Measurements from ENCODE around the gene B4GALT2.

The B4GALT2 gene, protein sequence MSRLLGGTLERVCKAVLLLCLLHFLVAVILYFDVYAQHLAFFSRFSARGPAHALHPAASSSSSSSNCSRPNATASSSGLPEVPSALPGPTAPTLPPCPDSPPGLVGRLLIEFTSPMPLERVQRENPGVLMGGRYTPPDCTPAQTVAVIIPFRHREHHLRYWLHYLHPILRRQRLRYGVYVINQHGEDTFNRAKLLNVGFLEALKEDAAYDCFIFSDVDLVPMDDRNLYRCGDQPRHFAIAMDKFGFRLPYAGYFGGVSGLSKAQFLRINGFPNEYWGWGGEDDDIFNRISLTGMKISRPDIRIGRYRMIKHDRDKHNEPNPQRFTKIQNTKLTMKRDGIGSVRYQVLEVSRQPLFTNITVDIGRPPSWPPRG

DNA sequence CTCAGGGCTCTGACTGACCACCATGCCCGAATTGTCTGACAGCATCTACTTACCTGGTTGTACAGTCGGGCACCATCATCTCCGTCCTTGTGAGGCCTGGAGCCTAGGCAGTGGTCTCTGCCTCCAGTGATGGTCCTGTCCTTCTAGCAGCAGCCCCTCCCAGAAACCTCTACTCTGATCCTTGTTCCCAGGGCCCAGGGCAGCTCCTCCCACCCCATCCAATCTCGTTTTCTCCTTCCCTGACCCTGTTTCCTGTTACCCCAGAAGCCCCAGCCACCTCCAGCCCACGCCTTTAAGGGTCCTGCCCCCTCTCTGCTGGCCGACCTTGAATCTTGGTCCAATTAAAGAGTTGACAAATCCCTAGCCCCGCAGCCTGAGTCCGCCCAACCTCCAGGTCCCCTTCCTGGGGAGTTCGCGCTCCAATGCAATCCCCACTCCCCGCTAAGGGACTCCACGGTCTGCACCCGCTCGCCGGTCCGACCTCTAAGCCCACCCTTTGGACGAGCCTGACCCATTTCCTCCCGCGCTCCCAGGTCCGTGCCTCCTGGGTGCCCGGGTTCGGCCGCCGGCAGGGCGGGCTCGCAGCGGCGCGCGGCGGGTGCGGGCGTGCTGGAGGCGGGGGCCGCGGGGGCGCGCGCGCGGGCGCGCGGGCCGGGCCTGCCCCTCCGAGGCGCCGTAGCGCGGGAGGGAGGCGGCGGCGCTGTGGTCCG, at the start of gene B4GALT2:
Gene B4GALT2, plus strand, starts transcription at position 660 of the 710 bp plus-strand sequence. CDS start 1,951 bp downstream, outside the sequence.
- Histone ChIP-seq H3K4me3 (peak within 1 kb of the TSS; percentile 40 to 84 (median 73)), H3K27ac (peak within 1 kb of the TSS; percentile 31 to 95 (median 84))

DNA sequence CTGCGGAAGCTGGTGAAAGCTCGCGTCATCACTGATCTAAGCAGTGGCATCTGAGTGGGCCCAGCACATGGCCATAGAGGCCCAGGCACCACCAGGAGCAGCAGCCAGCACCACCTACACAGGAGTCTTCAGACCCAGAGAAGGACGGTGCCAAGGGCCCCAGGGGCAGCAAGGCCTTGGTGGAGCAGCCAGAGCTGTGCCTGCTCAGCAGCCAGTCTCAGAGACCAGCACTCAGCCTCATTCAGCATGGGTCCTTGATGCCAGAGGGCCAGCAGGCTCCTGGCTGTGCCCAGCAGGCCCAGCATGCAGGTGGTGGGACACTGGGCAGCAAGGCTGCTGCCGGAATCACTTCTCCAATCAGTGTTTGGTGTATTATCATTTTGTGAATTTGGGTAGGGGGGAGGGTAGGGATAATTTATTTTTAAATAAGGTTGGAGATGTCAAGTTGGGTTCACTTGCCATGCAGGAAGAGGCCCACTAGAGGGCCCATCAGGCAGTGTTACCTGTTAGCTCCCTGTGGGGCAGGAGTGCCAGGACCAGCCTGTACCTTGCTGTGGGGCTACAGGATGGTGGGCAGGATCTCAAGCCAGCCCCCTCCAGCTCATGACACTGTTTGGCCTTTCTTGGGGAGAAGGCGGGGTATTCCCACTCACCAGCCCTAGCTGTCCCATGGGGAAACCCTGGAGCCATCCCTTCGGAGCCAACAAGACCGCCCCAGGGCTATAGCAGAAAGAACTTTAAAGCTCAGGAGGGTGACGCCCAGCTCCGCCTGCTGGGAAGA, 48.7 kb upstream of the B4GALT2 start:
- Histone ChIP-seq H3K4me3 (no peak overlapping the region), H3K27ac (peak overlapping the region in 1 of 21 experiments; percentile 57)

DNA sequence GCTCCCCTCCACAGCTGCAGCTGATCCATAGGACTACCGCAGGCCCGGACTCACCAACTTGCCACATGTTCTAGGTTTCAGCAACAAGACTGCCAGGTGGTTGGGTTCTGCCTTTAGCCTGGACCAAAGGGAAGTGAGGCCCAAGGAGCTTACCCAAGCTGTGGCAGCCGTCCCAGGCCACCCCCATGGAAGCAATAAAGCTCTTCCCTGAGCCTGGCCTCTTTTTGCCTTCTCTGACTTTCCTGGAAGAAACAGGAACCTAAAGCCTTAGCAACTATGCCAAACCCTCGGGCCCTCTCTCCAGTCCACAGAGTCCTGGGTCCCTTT, 48.1 kb upstream of the B4GALT2 start:
- H3K27ac ChIP-seq = peak overlapping the region in 1 of 21 experiments; percentile 16
- H3K4me3 ChIP-seq = no peak overlapping the region

DNA sequence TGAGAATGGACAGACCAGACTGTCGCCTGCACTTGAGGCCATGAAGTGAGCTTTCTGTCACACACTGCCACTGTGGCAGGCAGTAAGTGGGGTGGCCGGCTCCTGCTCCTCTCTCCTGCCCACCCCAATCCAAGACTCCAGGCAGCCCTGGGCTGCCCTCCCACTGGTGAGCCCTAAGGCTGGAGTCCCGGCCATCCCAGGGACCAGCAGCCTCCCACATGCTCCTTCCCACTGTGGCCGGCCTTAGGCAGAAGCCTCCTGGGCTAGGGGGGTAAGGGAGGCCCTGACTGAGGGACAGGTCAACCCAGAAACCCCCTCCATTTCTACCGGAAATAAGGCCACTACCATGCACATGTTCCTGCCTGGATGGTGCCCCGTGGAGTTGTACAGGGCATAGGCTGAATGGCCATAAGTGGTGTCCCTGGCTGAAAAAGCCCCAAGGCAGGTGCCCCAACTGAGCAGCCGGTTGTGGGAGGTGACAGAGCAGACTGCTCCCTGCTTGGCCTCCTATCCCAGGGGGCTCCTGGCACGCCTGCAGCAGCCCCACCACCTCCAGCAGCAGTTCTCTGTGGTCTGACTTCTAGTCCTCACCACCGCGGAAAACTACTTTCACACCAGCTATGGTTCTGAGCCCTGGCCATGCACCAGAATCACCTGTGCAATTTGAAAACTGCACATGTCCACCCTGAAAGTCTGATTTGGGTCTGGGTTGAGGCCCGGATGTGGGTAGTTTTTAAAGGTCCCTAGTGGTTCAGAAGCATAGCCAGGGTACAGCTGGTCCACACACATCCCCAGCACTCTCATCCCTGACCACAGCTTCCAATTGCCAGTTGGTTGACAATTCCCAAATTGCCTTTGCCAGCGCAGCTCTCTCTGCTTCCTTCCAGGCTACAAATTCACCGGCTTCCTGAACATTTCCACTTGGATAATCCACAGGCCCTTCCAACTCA, 47.0 kb upstream of the B4GALT2 start:
- Histone ChIP-seq H3K27ac (peak overlapping the region in 1 of 21 experiments; percentile 16), H3K4me3 (no peak overlapping the region)

DNA sequence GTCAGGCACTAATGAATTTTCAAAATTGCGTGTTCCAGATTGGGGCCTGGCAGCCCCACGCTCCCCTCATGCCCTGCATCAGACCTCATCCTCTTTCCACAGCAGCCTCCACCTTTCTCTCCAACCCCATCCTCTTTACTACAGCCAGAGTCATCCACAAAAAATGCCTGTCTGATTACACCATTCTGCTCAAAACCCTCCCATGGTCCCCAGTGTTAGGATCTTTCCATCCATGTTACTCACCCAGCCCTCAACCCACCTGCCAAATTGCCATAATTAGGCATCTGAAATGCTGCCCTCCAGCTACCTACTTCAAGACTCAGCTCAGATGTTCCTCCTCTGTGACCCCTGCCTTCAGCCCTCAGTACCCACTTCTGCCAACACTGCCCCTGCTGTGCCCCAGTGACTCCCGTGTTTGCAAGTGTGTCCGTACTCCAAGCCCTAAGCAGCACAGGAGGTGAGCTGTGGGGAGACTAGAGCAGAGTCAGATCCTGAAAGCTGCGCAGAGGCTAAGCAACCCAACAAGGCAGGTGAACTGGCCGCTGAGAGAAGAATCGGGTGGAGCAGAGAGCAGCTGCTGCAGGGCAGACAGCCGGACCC, 46.1 kb upstream of the B4GALT2 start:
- Histone ChIP-seq H3K27ac (peak overlapping the region in 2 of 21 experiments; percentile 5 to 7), H3K4me3 (peak overlapping the region in 5 of 7 experiments; percentile 24 to 32 (median 32))

DNA sequence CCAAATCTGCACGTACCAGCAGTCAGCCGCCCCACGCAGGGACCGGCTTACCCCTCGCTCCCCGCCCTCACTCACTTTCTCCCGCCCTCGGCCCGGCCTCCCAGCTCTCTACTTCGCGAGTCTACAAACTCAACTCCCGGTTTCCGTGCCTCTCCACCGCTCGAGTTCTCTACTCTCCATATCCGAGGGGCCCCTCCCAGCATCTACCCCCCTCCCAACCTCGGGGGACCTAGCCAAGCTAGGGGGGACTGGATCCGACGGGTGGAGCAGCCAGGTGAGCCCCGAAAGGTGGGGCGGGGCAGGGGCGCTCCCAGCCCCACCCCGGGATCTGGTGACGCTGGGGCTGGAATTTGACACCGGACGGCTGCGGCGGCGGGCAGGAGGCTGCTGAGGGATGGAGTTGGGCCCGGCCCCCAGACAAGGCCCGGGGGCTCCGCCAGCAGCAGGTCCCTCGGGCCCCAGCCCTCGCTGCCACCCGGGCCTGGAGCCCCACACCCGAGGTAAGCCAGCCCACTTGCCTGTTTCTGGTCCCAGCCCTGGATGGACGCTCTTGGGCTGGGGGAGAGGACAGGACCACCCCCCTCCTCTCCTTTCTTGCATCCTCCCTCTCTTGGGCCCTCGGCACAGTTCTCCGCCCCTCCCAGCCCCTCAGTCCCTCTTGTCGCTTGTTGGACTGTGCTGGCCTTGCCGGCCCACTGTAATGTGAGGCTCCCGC, 45.5 kb upstream of the B4GALT2 start, which contains the start of gene ARTN:
Gene ARTN, plus strand, starts transcription at position 416 of the 715 bp plus-strand sequence. CDS start 1,856 bp downstream, outside the sequence.
- Histone ChIP-seq H3K27ac (peak within 1 kb of the TSS in 3 of 21 experiments; percentile 7 to 30 (median 24)), H3K4me3 (peak within 1 kb of the TSS; percentile 2 to 32 (median 32))

DNA sequence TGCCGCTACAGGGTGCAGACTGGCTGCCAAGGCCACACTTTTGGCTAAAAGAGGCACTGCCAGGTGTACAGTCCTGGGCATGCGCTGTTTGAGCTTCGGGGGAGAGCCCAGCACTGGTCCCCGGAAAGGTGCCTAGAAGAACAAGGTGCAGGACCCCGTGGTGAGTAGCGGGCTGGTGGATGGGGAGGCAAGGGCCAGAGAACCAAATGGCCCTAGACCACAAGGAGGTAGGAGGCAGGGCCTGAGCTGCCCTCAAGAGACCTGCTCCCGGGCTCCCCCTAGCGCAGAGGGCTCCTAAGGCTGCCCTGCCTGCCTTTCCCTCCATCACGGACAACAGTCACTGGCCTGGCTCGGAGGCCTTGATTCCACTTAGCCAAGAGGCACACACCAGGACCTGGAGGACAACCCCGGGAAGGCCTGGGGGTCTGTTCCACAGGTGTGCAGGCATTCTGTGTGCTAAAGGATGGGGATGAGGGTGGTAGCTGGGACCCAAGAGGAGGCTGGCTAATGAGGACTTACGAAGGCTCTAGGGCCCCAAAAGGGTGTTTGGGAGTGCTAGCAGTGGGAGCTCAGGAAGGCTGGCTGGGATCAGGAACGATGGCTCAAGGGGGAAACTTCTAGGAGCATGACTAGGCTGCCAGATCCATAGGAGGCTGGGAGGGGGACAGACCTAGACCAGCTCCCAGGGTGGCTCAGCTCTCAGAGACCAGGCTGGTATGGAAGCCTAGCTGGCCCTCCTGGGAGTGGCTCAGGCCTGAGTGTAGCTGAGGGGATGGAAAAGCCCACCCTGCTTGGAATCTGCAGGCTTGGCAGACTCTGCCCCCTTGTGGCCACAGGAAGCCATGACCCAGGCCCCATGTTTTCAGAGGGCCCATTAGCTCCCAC, 44.7 kb upstream of the B4GALT2 start:
- Histone ChIP-seq H3K4me3 (peak overlapping the region in 5 of 7 experiments; percentile 18 to 32 (median 32)), H3K27ac (peak overlapping the region in 1 of 21 experiments; percentile 30)

DNA sequence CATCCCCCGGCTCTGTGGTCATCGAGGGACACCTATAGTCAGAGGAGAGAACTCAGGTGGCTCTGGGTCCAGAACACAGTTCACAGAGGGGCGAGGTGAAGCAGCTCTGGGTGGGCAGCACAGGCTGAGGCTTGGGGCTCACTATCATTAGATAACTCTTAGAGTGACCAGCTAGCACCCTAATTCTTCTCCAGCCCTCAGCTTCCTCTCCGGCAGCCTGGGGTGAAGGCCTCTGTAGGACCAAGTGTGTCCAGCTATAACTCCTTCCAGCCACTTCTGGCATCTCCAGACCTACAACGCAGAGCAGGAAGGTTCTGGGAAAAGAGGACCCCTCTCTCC, 44.1 kb upstream of the B4GALT2 start:
- no peak overlapping the region for H3K4me3 ChIP-seq
- no peak overlapping the region for H3K27ac ChIP-seq

DNA sequence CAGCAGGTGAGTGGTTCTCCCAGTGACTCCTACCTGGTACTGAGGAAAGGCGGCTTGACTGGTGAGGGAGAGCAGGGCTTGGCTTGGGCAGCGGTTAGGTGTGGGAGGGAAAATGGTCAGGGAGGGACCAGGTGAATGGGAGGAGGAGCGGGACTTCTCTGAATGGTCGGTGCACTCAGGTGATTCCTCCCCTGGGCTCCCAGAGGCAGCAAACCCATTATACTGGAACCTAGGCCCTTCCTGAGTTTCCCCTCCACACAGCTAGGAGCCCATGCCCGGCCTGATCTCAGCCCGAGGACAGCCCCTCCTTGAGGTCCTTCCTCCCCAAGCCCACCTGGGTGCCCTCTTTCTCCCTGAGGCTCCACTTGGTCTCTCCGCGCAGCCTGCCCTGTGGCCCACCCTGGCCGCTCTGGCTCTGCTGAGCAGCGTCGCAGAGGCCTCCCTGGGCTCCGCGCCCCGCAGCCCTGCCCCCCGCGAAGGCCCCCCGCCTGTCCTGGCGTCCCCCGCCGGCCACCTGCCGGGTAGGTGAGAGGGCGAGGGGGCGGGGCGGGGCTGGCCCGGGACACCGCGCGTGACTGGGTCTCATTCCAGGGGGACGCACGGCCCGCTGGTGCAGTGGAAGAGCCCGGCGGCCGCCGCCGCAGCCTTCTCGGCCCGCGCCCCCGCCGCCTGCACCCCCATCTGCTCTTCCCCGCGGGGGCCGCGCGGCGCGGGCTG, 43.1 kb upstream of the B4GALT2 start:
- Histone ChIP-seq H3K27ac (peak overlapping the region in 1 of 21 experiments; percentile 63), H3K4me3 (peak overlapping the region in 6 of 7 experiments; percentile 11 to 40 (median 26))

DNA sequence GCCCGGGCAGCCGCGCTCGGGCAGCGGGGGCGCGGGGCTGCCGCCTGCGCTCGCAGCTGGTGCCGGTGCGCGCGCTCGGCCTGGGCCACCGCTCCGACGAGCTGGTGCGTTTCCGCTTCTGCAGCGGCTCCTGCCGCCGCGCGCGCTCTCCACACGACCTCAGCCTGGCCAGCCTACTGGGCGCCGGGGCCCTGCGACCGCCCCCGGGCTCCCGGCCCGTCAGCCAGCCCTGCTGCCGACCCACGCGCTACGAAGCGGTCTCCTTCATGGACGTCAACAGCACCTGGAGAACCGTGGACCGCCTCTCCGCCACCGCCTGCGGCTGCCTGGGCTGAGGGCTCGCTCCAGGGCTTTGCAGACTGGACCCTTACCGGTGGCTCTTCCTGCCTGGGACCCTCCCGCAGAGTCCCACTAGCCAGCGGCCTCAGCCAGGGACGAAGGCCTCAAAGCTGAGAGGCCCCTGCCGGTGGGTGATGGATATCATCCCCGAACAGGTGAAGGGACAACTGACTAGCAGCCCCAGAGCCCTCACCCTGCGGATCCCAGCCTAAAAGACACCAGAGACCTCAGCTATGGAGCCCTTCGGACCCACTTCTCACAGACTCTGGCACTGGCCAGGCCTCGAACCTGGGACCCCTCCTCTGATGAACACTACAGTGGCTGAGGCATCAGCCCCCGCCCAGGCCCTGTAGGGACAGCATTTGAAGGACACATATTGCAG, 42.4 kb upstream of the B4GALT2 start:
- peak overlapping the region in 1 of 21 experiments; percentile 27 for H3K27ac ChIP-seq
- H3K4me3 ChIP-seq = peak overlapping the region in 4 of 7 experiments; percentile 25 to 40 (median 28)

DNA sequence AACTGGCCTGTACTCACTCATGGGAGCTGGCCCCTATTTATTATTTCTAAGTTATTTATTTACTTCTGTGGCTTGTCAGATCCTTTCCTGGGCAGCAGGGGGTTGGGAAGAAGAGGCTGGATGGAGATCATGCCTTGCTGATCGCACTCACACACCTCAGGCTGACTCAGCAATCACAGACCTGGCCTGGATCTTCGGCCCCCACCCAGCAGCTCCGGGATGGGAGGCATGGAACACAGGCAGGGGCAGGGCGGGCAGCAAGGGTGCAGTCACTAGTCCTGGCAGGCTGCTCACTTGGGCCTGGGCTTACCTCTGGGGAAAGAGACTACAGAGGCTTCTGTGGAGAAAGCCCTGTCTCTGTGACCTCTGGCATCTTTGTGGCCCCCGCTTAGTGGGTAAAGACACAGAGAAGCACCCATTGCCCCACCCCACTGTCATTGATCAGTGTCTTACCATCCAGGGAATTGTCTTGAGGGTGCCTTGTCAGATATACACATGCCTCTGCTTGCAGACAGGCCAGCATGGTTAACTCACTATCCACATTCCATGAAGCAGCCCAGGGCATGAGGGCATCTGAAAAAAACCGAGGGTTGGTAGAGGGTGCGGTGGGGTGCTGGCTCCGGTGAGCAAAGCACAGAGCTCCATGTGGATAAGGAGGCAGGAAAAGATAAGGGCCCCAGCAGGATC, 41.7 kb upstream of the B4GALT2 start:
- no peak overlapping the region for H3K4me3 ChIP-seq
- H3K27ac ChIP-seq = peak overlapping the region in 2 of 21 experiments; percentile 1 to 4

DNA sequence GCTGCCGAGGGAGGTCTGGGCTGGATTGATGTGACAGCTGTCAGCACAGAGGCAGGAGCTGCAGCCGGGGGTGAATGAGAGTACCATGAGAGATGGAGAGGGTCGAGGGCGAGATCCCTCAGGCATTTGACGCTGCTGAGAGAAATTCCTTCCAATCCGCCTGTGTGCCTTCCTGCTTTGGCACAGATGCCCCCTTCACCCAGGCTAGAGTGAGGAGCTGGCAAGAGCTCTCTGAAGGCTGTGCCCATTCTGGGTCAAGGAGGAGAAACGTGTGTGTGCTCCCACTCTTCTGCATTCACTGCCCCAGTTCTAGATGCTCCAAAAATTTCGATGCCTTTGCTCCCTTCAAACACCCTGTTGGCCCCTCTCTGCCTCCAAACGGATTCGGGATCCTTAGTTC, 40.6 kb upstream of the B4GALT2 start:
- Histone ChIP-seq H3K4me3 (no peak overlapping the region), H3K27ac (no peak overlapping the region)

DNA sequence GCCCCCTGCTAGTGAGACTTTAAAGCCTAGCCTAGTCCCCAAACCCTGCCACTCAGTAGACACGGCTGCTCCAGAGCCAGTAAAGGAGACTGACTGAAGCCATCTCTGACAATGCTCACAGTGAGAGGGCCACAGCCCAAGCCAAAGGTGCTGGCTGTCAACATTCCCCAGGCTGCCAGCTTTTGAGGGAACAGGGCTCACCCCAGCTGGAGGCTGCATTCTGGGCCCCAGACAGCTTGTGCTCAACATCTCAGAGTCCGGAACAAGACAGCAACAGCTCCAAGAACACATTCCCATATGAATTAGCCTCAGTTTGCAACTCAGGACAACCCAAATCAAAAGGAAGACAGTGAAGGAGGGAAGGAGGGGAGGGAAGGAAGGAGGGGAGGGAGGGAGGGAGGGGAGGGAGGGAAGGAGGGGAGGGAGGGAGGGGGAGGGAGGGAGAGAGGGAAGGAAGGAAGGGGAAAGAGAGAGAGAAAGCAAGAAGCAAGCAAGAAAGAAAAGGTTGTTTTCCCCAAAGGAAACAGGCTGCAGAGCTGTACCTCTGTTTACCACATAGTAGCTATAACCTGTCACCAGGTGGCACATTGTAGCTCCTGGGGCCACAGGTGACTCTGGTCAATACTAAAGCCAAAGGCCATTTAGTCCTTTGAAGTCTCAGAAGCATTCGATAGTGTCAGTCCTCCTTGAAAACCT, 40.0 kb upstream of the B4GALT2 start:
- no peak overlapping the region for H3K27ac ChIP-seq
- H3K4me3 ChIP-seq = no peak overlapping the region

DNA sequence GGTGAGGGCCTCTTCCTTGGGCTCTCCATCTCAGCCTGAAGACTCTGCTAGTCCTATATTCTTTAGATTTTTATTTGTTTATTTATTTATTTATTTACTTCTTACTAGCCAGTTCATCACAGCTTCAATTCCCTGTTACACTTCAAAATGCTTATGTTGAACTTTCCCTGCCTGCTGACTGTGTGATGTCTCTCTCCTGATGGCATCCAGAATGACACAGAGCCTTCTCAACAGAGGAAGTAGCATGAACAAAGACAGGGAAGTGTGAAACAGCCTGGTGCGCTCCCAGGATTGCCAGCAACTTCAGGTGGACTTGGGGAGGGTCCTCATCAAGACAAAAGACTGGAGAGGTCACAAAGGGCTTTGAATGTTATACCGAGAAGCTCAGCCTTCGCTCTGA, 36.6 kb upstream of the B4GALT2 start:
- H3K27ac ChIP-seq = no peak overlapping the region
- no peak overlapping the region for H3K4me3 ChIP-seq

DNA sequence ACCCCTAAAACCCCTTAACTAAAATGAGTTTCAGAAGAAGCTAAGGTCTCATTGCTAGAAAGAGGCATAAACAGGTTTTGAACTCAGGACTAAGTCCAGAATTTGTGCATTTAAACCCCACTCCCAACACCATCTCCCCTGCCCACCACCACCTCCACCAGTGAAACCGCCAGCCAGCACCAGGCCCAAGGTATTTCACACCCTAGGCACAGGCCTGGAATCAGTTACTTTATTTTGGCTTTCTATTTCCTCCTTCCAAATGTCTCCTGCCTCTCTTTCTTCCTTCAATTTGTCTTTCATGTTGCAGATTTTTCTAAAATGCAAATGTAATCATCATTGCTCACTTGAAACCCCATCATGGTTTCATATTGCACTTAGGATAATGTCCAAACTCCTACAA, 34.1 kb upstream of the B4GALT2 start:
- Histone ChIP-seq H3K27ac (no peak overlapping the region), H3K4me3 (no peak overlapping the region)
